Smooth muscle cell of the brain vasculature (primary cell): Measurements from ENCODE around the gene RAB11FIP2.

Experiments
- DNase-seq: peaks from one replicate; pipeline ENCODE4 v3.0.0-alpha.2; 2012; ENCODE audit warnings: low read depth, low spot score

Gene RAB11FIP2

DNA sequence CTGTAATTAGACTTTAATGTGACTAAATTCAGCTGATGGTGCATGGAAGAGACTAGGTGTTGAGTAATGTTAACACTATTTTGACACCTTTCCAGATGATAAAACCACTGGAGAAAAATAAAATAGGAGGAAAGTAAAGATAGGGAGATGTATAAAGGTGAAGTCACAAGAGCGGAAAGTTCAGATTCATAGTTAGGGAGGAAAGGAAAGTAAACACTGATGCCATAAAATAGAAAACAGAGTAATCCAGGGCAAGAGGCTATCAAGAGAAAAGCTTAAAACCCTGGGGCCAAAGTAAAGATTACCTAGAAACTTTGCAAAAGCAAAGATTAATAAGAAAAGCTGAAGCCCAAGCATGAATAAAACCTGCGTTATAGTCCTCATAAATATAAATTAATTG lies 62.8 kb downstream of the RAB11FIP2 start:
- DNase-seq, result no peak

DNA sequence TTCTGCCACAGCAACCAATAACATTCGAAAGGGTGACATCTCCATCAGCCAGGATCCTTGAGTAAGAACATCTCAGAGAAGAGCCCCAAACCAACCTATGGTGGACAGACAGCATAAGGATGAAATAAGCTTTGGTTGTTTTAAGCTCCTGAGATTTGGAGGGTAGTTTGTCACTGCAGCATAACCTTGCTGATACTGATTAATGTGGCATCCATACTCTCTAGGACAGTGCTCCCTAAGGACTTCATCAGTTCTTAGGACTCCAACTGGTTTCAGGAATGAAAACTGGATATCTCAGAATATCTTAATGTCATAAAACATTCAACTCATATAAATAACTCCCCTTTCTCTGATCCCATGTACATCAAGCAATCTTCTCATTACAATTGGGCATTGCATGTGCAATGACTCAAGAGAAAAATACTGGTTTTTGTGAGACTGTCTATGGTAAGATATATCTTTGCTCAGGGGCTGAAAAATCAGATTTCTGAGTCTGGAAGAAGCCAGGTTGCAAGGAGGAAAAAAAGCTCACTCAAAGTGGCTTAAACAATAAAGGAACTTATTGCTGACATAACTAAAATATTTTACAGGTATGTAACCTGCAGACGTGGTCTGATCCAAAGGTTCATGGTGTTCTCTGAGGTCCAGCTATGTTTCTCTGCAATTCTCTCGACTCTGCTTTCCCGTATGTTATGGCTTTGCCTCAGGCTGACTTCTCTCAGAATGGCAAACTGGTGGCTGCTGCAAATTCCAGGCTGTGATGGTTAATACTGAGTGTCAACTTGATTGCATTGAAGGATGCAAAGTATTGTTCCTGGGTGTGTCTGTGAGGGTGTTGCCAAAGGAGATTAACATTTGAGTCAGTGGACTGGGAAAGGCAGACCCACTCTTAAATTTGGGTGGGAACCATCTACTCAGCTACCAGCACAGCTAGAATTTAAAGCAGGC lies 65.7 kb downstream of the RAB11FIP2 start:
- no peak for DNase-seq

DNA sequence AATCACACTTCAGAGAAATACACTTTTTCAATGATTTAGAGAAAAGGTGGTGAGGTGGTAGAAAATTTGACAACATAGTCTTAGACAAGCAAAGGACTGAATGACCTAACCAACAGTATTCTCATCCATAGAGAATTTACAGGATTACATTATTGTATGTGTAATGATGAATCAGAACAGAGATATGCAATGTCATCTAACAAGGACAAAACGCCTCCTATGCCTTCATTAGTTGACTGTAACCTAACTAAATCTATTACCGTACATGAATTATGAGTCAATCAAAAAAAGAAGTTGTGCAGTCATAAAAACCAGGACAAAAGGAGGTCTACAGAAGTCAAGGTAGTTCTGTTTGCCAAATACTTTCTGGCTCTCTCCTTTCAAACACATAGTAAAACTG lies 66.5 kb downstream of the RAB11FIP2 start:
- DNase-seq, result no peak

DNA sequence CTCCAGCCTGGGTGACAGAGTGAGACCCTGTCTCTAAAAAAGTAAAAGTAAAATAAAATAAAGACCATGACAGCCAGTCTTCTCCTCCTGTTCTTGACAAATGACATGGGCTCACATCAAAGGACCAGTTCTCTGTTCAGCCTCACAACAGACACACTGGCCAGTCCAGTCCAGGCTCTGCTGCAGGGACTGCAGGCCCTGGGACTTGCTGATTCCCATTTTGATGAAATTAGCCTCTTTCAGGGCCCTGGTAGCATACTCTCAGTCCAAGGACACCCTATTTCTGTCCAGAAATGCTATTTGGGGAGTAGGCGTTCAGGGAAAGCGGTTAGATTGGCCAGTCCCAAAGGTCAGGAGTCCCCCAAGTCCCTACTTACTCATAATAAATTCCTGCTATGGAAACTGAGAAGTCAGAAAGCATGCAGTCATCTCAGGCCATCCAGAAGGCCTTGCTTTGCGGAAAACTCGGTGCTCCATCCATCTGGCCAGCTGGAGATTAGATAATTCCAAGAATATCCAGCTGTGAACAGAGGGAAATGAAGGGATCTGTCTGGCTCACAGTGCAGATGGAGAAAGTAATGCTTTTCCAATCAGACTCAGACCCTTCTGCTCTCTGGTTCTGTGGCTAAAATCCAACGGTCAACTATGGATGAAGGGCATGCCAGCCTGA lies 74.4 kb downstream of the RAB11FIP2 start:
- no peak for DNase-seq

DNA sequence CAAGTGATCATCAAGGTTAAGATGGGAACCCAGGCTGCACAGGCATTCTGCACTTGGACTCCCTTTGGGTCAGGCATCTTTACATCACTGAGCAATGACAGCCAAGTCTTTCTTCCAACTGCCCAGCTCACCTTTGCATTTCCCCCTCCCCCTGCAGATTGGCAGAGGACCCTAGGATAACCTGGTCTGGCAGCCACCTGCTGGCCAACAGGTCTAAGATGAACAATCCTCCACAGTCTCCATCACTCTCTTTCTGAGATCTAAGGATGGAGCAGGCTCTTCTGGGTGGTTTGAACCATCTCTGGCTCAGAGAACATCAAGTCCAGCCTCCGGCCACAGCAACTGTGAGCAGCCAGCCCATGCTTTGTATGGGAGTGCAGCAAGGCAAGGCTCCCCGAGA lies 75.8 kb downstream of the RAB11FIP2 start:
- no peak for DNase-seq

DNA sequence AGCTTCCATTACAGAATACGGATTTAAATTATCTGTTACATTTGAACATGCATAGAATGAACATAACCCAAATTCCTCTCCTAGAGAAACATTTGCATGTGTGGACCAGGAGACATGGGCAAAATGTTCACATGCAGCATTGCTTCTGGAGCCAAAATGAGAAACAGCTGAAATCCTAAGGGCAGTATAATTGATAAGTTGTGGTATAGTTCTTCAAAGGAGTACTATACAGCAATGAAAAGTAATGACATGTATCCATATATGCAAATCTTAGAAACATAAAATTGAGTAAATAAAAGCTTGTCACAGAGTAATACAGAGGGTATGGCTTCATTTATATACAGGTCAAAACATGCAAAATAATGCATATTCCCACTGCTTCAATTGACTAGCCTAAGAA lies 77.1 kb downstream of the RAB11FIP2 start:
- DNase-seq, result no peak

DNA sequence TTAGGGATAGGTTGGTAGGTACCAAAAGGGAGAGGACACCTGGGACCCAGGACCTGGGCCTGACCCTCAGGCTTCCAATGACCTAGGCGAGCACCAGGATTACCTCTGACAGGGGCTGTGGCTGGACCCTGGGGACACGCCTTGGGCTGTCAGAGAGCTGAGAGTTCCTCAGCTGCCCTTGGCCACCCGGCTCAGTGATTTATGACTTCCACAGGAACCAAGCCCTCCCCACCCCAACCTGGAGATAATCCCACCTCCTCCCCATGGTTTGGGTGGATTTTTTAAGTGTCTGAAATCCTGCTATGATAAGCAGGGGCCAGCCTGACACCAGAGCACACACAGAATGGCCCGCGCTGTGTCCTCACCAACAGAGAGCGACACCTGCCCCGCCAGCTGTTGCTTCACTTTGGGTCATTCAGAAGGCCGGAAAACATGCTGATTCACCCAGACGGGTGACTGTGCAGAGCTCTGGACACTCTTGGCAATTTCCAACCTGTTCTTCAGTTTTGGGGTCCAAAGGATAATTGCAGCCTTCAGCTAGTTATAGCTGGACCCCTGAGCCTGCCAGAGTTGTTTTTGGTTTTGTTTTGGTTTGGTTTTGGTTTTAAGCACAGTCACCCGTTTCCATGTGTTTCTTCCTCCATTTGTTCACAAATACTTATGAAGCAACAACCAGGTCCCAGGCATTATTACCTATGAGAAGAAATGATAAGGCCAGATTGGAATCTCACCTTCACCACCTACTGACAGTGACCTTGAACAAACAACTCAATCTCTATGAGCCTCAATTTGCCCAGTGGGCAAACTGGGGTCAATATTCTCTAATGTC lies 78.2 kb downstream of the RAB11FIP2 start:
- no peak for DNase-seq

DNA sequence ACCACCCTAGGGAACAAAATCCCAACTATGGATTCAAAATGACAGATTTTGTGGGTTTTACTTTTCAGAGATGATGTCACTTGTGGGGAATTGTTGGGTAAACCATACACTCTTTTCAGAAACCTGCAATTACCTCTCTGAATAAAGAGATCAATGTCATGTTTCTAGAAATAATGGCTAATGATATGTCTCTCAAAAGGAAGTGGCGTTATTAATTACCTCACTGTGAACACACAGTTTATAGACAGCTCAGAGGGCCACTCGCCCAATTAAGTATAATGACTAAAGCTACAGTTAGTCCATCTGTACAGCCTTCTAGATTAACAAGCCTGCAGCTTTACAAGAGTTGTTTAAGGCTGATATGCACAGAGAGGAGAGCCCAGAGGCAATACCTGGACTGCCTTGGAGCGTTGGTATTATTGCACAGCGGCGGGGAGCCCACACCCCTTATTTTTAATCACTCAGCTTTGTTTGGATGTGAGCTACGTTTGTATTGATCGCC lies 79.5 kb downstream of the RAB11FIP2 start:
- no peak for DNase-seq

DNA sequence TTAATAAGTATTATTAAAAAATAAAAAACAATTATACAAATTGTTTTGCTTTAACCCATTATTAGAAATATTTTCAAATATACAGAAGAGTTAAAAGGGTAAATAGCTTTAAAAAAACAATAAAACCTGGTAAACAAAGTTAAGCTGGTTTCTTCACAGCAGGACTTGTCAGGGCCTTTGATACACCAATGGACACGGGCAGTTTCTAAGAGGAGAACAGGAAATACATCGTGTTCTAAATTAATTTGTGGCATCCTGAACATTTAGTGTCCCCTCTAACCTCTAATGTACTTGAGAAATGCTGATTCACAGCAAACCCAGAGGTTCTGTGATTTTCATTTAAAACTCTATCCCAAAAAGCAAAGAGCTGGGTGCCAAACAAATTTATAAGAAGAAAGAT lies 80.8 kb downstream of the RAB11FIP2 start:
- DNase-seq, result no peak

DNA sequence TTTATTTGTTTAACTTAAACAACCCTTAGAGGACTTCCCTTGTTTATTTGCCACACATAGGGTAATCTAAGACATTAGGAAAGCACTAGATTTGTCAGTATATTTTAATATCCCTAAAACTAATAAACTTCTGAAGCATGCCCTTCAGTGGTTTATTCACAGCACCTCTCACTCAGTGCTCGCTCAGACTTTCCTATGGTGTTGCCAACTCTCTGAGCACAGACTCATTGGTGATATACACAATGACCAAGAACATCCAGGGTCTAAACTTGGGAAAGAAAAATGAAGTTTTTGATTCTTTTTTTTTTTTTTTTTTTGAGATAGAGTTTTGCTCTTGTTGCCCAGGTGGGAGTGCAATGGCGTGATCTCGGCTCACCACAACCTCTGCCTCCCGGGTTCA lies 82.2 kb downstream of the RAB11FIP2 start:
- no peak for DNase-seq

DNA sequence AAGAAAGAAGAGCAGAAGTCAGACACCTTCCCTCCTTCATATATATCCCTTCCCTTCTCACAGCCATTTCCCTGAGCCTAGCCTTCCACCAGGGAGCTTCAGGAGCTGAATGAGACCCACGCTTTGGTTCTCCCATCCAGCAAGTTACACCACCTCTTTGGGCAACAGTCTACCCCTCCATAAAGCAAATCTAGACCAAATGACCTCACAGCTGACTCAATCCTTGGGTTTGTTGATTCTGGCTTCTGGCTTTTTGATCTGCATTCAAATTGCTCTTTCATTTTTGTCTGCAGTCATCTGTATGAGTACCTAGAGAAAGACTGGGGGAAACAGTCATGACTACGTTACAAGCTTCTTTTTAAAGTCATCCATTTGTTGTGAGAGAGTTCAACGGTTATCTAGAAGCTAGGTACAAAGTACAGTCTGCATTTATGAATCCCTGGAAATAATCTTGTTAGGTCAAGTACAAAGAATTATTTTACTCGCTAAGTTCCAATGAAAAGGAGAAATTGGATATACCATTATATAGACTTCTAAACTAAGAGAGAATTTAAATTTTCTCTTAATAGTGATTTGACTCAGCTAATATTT lies 86.3 kb downstream of the RAB11FIP2 start:
- DNase-seq, result no peak

DNA sequence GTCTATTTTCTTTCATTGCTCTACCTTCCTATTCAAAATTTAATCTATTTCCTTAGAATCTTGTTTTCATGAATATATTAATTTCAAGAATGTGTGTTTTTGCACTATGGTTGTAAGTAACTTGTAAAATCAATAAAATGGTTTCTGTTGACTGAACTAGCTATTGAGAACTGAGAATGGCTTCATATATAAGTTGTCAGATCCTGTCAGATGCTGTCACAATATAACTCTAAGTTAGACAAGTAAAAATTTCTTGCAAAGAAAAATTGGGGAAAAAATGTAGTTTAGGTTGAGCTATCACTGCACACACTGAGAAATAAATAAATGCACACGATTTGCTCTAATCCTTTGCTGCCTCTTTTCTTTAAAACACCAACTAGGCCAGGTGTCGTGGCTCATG lies 89.8 kb downstream of the RAB11FIP2 start:
- DNase-seq, result no peak

DNA sequence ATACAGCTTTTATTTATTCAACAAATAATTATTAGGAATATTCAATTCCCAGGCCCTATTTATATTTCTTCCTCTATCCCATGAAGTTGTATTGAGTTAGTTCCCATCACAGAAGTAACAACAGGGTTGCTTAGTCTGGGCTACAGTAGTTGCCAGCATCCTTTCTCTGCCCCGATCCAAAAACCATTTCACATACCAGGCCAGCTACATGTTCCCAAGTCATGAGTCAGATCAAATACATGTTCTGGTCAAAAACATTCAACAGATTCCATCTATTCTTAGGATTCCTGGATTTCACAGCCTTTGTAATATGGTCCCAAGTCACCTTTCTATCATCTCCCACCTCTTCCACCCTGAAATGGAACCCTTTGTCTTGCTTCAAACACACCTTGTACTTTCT lies 91.6 kb downstream of the RAB11FIP2 start:
- no peak for DNase-seq
